ENCODE measurements around the gene KRTCAP2.
A peak's percentile ranks its signal among the peaks of the same experiment; 100 is the strongest.

DNA sequence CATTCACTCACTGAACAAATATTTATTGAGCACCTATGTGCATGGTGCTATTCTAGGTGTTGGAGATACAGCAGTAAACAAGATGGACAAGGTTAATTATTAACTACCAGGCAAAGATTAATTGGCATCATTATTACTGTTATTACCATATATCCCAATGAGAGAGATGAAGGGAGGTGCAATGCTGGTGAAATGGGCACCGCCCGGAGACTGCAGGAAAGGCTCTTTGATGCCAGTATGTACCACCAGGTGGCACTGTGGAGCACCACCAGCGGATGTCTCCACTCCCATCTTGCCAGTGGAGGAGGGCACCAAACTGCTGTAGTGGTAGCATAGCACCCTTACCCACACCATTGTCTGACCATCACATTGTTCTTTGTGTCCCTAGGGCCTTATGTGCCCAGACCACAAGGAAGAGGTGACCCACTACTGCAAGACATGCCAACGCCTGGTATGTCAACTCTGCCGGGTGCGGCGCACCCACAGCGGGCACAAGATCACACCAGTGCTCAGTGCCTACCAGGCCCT lies 3.5 kb upstream of the KRTCAP2 start:
- no peak for TF ChIP-seq EZH2 (IDR thresholded peaks at IDR 0.05; ENCODE audit: borderline replicate concordance, low read depth, low read length, poor library complexity, severe bottlenecking)
- TF ChIP-seq, protein P1, sequence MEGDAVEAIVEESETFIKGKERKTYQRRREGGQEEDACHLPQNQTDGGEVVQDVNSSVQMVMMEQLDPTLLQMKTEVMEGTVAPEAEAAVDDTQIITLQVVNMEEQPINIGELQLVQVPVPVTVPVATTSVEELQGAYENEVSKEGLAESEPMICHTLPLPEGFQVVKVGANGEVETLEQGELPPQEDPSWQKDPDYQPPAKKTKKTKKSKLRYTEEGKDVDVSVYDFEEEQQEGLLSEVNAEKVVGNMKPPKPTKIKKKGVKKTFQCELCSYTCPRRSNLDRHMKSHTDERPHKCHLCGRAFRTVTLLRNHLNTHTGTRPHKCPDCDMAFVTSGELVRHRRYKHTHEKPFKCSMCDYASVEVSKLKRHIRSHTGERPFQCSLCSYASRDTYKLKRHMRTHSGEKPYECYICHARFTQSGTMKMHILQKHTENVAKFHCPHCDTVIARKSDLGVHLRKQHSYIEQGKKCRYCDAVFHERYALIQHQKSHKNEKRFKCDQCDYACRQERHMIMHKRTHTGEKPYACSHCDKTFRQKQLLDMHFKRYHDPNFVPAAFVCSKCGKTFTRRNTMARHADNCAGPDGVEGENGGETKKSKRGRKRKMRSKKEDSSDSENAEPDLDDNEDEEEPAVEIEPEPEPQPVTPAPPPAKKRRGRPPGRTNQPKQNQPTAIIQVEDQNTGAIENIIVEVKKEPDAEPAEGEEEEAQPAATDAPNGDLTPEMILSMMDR (conservative IDR thresholded peaks at IDR 0.05; ENCODE audit: low read depth, low read length), result peak; percentile 95

Data from A673 (cell line).